COLO829 (cell line): ENCODE data around the gene ITPRID2.
"Not testable (repeated sequence)": the region's sequence is repeated elsewhere in the genome, so short reads cannot be mapped to it uniquely, and the experiment has no call there.

ENCODE experiments used
- DNase-seq: peaks from one replicate; pipeline ENCODE4 v3.0.0; 2012; ENCODE audit warnings: low spot score

The ITPRID2 gene

DNA sequence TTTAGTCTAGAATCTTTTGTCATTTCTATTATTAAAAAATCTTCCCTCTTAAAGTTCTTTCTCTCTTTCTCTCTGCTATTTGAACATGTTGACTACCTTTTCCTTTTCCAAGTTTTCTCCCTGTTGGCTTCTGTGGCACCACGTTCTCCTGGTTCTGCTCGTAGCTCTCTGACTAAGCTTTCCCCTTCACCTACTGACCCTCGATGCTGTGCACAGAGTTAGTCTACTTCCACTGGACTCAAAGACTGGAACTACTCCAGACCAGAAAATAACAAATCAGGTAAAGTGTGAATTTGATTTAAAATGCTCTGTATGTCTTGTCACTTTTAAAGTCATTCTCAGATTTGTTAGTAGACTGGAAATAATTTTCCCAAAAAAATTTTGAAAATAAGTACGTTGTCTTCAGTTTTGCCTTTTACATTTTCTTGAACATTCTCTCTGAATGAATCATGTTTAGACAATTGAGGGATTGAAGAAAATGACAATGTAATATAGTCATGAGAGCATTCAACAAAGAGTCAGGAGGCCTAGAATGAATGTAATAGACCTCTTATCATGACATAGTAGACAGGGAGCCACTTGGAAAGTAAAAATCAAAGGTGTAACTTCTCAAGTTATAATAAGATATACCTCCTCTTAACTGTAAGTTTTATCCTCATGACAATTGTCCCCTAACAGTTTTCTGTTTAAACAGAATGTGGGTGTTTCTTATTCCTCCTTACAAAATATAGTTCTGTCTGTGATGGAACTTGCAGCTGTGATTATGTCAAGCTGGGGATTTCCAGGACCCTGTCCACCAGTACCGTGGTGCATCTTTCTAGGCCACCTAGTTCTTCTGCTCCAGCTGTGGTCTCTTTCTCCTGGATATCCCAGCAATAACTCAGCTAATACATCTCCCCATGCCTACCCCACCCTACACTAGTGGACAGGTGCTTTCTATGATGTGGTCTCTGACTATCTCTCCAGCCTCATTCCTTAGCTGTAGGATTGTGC is 25.5 kb downstream of the ITPRID2 start:
- DNase-seq: no peak

DNA sequence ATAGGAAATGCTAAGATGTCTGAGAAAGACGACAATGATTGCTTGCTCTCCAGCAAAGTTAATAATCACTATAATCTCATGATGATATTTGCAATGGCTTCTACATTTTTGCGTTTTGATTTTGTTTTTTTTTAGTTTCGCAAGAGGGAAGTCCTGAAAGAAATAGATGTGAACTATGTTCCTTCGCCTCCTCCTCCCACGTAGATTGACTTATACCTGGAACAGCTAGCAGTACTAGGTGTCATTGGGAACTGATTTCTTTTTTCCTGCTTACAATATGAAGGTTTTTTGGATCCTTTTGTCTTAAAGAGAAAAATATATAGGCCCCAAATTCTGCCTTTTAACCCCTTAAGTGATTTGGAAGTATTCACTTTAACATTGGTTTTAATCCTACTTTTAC is 26.7 kb downstream of the ITPRID2 start:
- DNase-seq: no peak

DNA sequence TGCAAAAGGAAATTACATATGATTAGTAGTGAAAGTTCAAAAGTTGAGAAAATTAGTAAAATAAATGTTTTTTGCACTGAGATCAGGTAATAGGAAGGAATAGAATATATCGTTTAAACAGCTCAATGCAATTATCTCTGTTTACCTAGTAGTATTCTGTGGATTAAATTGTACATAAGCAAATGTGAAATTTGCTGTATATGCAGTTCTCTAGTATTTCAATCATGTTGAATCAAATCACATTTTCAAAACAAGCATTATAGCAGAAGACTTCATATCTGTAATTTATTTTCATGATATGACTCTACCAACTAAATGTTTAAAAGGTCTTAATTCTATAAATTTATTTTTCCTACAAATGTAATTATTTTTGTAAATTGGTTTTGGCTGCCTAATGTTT is 31.6 kb downstream of the ITPRID2 start:
- DNase-seq: no peak

DNA sequence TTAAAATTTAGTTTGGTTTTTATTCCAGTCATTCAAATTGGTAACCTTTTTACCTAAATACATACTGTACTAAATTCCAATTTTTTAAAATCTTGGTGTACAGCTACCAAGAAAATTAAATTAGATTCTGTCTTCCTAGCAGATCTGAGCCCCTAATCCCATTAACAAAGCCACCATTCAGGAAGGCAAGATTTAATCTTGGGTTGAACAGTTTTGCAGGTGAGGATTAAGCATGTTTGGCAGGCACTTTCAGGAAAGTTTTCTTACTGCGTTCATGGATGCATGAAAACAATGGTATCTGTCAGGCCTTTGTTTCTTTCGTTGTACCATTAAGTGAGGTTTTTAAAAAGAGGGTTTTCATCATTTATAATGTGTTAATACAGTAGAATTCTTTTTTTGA is 32.8 kb downstream of the ITPRID2 start:
- DNase-seq: no peak

DNA sequence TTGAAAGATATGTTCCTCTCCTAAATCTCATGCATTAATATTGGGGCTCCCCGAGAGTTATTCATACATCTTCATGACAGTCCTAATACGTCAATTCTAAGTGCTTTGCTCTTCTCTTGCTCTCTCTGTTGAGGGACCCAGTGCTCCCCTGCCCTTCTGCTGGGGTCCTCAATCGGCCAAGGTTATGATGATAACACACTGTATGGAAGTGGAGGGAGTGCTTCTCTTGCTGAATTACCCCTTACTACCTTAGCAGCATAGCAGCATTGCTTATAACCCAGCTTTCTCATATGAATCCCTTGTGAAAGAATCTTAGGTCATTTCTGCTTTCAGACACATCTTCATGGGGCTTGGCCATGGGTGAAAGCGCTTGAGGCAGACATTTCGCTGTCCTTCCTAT is 43.2 kb downstream of the ITPRID2 start:
- DNase-seq: no peak

DNA sequence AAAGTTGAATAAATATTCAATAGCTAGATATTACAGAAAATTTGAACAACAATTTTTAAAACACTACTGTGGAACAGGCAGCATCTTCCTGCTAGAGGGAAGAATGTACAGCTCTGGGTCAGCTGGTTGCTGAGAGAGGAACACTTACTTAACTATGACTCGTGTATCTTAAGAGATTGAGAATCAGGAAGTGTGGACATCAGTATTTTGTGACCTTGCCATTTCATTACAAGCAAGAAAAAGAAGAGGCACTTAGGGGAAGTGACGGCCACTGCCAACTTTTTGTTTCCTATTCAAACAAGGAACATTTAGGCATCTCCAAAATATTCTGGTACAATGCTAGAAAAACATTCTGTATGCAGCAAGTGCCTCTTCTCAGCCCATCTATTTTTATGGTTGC is 45.9 kb downstream of the ITPRID2 start:
- no peak for DNase-seq

DNA sequence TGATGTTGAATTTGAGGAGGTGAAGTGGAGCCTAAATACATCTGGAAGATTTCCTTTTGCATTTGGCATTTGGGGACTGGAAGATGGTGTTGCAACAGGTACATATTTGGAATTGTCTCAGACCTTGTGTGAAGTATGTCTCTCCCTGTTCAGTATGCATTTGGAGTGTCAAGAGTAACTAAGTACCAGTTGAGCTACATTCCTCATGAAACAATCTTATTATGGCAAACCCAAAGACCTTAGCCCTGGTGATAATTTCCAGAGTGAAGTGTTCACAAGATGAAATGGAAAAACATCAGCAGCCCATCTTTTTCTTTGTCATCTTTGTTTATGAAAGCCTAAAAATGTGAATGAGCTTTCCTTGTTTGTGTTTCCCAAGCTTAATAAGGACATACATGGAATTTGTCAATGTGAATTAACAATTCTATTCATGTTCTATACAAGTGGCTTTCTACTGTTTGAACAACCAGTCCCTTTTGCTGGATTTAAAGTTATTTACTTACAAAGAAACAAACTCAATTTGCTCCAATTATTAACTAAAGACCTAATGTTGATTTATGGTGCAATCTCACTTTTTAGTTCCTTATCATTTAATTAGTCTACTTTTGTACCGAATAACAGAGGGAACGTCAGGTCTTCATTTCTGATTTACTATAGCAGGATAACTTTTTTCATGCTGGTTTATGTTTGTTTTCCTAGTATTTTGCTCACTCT is 52.0 kb downstream of the ITPRID2 start:
- no peak for DNase-seq

DNA sequence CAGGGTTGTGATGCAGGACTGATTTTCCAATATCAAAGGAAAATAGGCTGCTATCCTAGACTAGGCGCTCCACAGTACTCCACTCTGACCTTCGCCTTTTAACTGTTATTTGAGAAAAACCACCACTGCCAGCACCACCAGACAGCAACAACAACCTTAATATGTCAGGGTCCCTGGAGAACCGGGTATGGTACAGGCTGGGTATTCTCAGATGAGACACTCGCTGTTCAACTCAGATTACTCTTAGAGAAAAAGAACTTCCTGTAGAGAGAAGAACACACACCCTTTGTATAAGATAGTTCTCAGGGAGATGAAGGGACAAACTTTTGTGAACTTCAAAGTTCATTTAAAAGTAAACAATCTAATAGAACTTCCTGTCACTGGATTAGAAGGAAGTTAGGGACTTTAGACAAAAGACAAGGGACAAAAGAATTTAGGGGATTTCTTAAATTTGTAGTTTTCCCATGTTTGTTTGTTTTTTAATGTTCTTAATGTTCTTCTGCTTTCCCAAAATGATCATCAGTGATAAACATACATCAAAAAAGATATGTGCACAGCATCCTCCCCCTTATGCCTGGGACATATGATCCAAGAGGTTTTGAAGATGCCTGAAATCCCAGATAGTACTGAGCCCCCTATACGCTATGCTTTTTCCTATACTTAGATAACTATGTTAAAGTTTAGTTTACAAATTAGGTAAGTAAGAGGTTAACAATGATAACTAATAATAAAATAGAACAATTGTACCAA is 52.8 kb downstream of the ITPRID2 start:
- DNase-seq: peak; percentile 94

DNA sequence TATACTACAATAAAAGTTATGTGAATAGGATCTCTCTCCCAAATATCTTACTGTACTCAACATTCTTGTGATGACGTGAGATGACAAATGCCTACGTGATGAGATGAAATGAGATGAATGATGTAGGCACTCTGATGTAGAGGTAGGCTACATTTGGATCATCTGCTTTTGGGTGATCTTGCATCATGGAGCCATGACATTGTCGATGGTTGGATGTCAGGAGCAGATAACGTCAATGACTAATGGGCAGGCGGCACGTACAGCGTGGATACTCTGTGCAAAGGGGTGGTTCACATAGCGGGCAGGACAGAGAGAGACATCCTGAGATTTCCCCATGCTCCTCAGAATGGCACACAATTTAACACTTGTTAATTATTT is 53.4 kb downstream of the ITPRID2 start:
- no peak for DNase-seq

DNA sequence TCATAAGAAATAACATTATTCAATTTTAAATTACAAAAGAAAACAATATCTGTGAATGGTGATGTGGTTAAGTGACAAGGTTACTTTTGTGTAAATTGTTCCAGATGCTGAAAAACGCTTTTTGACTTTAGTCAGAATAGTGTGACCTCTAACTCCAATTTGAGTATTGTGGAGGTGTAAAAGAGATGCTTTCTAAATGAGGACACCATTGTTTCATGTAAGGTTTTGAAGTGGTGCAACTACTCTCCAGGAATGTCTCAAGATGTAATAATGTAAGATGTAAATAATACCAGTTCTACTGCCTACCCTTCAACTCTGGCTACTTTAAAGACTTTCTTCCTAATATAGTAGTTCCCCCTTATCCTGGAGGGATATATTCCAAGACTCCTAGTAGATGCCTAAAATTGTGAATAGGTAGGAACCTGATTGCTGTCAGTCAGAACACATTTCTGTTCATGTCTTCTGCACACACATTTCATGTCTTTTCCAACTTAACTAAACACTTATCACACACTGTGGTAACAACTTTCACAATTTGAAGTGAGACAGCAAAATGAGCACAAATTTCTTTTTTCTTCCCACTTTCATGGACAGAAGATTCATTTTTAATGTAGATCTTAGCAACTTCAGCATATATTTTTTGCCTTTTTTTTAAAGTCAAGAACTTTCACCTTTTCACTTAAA is 55.1 kb downstream of the ITPRID2 start:
- no peak for DNase-seq

DNA sequence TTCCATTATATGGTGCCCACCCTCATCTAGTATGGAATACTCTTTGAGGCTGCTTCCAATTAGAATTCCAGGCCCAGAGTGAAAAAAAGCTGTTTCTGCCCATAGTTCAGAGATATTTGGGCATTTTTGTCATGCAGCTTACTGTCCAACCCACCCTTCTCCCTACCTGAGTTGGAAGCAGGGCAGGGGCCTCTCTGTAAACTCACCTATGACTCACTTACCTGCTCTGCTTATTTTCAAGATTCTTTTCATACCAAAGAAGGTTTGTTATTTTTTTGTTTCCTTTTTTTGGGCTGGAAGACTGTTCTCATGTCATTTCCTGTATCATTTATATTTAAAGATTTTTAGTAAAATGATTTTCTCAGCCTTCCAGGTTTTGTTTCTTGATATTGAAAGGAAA is 55.7 kb downstream of the ITPRID2 start:
- no peak for DNase-seq

DNA sequence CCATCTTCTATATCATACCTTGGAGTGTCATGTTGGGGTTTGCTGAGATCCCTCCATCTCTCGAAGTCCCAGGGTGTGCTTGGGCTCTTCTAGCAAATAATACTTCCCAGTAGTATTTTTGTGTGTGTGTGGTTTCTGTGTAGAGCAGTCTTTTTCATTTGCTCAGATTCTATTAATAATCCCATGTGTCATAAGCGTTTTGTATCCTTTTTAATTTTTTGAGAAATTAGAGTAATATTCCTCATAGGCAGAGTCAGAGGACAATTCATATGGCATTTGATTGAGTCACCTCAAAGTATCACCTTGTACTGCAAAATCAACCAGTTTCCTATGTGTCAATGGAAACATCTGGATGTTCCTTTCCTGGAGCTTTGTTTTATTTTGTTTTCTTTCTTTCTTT is 56.7 kb downstream of the ITPRID2 start:
- no peak for DNase-seq

DNA sequence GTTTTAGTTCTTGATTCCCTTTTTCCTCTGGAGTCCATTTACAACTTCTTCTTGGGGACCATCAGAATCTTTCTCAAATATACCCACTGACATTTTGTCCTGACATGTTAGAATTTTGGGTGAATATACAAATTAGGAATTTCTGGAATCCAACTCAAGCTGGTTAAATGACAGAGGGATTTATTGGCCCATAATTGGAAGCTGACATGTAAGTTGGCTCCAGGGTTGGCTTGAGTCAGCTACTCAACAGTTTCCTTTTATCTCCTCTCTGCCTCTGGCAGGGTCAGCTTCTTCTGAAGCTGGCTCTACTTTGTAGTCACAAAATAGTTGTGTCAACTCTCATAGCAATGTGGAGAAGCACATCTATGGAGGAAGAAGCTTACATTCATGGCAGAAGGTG is 57.5 kb downstream of the ITPRID2 start:
- DNase-seq: no peak

DNA sequence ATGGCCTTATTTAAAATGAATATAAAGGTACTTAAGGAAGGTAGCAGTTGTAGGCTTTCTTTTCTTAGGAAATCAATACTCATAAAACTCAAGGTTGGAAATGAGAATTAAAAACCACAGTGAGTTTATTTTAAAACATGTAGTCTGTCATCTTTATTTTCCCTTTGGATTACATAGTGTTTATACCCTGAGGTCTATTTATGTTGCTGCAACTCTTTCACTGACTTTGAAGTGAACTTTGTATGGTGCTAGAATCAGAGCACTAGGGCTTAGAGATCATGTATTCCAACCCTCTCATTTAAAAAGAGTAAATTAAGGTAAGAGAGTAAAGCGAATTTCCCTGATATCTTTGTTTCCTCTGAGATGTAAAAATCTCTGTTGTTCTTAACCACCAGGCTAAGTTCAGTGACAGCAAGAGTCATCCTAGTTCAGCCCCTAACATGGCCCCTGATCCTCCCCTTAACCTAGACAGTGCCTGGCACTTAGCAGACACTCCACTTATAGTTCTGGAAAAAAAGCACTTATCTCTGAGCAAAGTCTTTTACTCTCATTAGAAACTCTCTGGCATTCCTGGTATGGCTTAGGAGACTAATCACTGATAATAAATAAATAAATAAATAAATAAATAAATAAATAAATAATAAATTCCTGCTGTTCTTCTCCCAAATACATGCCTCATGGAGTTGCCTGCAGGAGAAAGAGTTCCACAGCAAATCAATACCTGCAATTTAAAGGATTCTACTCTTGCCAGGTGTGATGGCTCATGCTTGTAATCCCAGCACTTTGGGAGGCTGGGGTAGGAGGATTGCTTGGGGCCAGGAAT is 61.1 kb downstream of the ITPRID2 start:
- no peak for DNase-seq

DNA sequence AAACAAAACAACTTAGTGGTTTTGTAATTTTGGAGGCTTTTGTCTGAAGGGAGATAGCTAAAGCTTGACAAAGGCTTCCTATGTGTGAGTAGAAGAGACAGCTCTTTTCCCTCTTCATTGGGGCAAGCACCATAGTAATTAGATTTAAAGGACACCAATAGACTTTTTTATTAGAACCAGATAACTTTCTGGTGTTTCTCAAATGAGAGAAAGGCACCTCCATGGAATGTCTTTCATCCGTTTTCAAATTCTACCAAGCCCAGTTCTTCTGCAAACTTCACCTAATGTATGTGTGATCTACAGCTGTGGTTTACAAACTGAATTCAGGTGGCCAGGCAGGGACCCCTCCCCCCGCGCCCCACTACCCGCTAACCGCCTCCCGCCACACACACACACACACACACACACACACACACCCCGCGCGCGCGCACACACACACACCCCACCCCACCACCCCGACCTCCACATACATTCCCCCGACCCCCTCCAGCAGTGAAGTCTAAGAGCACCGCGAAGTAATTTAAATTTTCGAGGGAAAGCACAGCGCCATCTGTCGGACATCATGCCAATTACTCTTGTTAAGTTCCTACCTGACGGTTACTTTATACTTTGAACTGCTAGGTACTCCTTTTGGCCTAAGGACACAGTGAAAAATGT is 62.5 kb downstream of the ITPRID2 start:
- DNase-seq: peak; percentile 63

DNA sequence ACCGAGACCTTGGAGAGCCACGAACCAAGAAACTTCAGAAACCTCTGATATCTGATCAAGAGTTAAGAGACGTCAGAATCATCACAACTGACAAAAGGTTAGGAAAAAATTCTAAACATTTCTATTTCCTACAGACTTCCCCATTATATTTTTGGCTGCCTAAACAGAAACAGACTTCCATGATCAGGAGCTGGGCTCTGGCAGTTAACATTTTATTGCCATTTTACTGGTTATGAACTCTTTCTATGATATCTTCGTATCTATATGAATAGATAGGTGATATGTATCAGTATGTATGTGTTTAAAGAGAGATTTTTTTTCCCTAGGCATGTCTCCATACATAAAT is 63.0 kb downstream of the ITPRID2 start:
- no peak for DNase-seq

DNA sequence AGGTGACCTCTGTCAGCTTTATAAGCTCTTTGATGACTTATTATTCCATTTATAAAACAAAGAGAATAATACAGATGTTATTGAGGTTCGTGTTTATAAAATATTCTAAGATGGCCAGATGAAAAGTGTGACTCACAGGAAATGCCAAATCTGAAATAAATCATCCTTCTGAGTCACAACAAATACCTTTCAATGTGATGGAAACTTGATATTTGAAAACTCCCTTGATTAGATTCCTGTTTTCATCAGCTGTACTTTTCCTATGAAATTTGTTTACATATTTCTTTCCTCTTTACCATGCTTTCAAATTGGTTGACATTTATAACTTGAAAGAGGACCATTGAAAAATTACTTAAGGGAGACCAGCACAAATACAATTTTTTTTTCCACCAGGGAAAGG is 63.5 kb downstream of the ITPRID2 start:
- DNase-seq: peak; percentile 77

DNA sequence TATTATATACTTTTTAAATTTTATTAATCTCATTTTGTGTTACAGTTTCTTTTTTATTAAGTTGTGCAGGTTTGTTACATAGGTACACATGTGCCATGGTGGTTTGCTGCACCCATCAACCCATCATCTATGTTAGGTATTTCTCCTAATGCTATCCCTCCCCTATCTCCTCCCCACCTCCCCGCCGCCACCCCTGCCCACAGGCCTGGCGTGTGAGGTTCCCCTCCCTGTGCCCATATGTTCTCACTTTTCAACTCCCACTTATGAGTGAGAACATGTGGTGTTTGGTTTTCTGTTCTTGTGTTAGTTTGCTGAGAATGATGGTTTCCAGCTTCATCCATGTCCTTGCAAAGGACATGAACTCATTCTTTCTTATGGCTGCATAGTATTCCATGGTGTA is 64.3 kb downstream of the ITPRID2 start:
- DNase-seq: not testable (repeated sequence)

DNA sequence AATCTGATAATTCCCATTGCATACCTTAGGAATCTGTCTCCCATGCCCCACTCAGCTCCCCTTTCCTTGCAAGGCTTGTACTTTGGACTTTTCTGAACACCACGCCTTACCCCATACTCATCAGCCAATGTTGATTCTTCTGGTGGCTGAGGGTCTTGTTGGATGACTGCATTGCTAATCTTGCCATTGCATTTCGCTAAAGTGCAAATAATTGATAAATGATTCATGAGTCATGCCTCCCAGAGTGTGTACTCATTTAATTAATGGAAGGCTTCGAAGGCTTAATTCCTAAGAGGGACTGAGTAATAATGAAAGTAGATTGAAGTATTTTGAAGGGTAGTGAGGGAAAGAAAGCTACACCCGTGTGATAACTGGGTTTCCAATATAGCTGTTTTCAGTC is 66.1 kb downstream of the ITPRID2 start:
- DNase-seq: no peak

DNA sequence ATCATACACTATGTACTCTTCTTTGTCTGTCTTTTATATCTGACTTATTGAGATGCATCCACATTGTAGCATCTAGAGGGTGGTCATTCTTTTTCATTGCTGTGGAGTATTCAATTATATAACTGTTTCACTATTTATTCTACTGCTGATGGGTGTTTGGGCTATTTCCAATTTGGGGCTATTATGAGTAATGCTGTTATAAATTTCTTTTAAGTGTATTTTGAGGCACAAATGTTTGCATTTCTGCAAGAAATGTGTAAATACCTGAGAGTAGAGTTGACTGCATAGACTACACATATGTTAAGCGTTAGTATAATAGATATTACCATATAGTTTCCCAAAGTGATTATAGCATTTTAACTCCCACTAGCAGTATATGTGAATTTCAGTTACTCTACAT is 67.2 kb downstream of the ITPRID2 start:
- no peak for DNase-seq

DNA sequence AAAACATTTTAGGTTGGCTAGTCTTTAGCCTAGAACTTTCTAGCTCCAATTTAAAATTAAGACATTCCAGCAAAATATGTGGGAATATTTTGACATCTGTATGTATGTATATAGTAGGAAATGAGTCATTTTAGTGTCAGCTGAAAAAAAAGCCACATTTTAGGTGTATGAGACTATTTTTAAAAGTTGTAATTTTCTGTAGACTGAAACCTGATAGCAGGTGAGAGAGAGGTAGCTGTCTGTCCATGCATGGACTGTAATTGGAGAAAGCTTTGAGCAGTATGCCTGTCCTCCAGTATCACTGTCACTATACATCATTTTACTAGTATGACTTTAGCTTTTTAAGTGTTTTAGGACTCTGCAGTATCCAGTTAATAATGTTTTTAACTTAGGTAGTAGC is 68.0 kb downstream of the ITPRID2 start:
- no peak for DNase-seq
